HEK293T (cell line): ENCODE measurements around the gene MYO5C.

Experiments used
- BHLHE40 ChIP-seq: fragments of 450-650 bp; IDR thresholded peaks from 2 replicates; pipeline ENCODE4 v1.6.1; 2016; ENCODE audit warnings: mild to moderate bottlenecking, moderate library complexity, borderline replicate concordance
- ELF4 ChIP-seq: fragments of 450-650 bp; IDR thresholded peaks from 2 replicates; pipeline ENCODE4 v1.6.1; 2017; ENCODE audit warnings: antibody characterized with exemption
- FOXA1 ChIP-seq: fragments of 450-650 bp; IDR thresholded peaks from 2 replicates; pipeline ENCODE4 v1.6.1; 2016; ENCODE audit warnings: mild to moderate bottlenecking
- FOXK2 ChIP-seq: fragments of 450-650 bp; IDR thresholded peaks from 2 replicates; pipeline ENCODE4 v1.6.1; 2016; ENCODE audit warnings: mild to moderate bottlenecking
- FOXM1 ChIP-seq: fragments of 450-650 bp; IDR thresholded peaks from 2 replicates; pipeline ENCODE4 v1.6.1; 2017; ENCODE audit warnings: mild to moderate bottlenecking, borderline replicate concordance
- L3MBTL2 ChIP-seq: fragments of 450-650 bp; conservative IDR thresholded peaks from 2 replicates; pipeline ENCODE4 v1.6.1; 2016; ENCODE audit warnings: mild to moderate bottlenecking
- NFRKB ChIP-seq: fragments of 450-650 bp; IDR thresholded peaks from 2 replicates; pipeline ENCODE4 v1.6.1; 2016; ENCODE audit warnings: mild to moderate bottlenecking, moderate library complexity
- PKNOX1 ChIP-seq: fragments of 450-650 bp; IDR thresholded peaks from 2 replicates; pipeline ENCODE4 v1.6.1; 2016
- SUZ12 ChIP-seq: fragments of 450-650 bp; IDR thresholded peaks from 2 replicates; pipeline ENCODE4 v1.6.1; 2016; ENCODE audit warnings: mild to moderate bottlenecking
- TARDBP ChIP-seq: fragments of 450-650 bp; IDR thresholded peaks from 2 replicates; pipeline ENCODE4 v1.6.1; 2016
- ZNF384 ChIP-seq: fragments of 450-650 bp; IDR thresholded peaks from 2 replicates; pipeline ENCODE4 v1.6.1; 2016

GRCh38 chr15:52256930-52257733 is 38.5 kb downstream of the MYO5C start:
- TF ChIP-seq BHLHE40 (no peak), NFRKB (no peak), ZNF384 (no peak), ELF4 (no peak), FOXA1 (no peak), FOXM1 (no peak), L3MBTL2 (no peak), SUZ12 (no peak), TARDBP (no peak), PKNOX1 (no peak), FOXK2 (no peak)
